Glutamatergic neuron (in vitro differentiated cells): ENCODE data around the gene B3GALT6. TPM values are rescaled to one million over a fixed set of nuclear protein-coding genes. Genes with fewer than 3 reads are reported as not detected.

Experiments used
- DNase-seq: peaks from one replicate; pipeline ENCODE4 v3.0.0; 2022
- H3K27ac Mint-ChIP-seq: one replicate; pipeline ENCODE4 v1.8.0; 2020; ENCODE audit warnings: mild to moderate bottlenecking, mixed read lengths, inconsistent platforms; ENCODE audit not compliant: unreplicated experiment
- H3K27me3 Mint-ChIP-seq: one replicate; pipeline ENCODE4 v1.8.0; 2020; ENCODE audit warnings: mild to moderate bottlenecking, moderate library complexity, mixed read lengths, inconsistent platforms; ENCODE audit not compliant: unreplicated experiment
- H3K36me3 Mint-ChIP-seq: one replicate; pipeline ENCODE4 v1.8.0; 2020; ENCODE audit warnings: mild to moderate bottlenecking, mixed read lengths, inconsistent platforms; ENCODE audit not compliant: unreplicated experiment
- H3K4me1 Mint-ChIP-seq: one replicate; pipeline ENCODE4 v1.8.0; 2020; ENCODE audit warnings: mild to moderate bottlenecking, low read depth, mixed read lengths, inconsistent platforms; ENCODE audit not compliant: unreplicated experiment
- H3K4me3 Mint-ChIP-seq: one replicate; pipeline ENCODE4 v1.8.0; 2020; ENCODE audit warnings: mild to moderate bottlenecking, mixed read lengths, inconsistent platforms; ENCODE audit not compliant: unreplicated experiment
- H3K9me3 Mint-ChIP-seq: one replicate; pipeline ENCODE4 v1.8.0; 2020; ENCODE audit warnings: mild to moderate bottlenecking, moderate library complexity, mixed read lengths, inconsistent platforms; ENCODE audit not compliant: unreplicated experiment
- total RNA-seq: library from RNA; stranded (reverse); fragmentation: NEBNext Ultra II Directional; extraction: Animal tissue kit (Norgen Biotek cat#: 25700); gene quantifications from one replicate; pipeline ENCODE4 v1.2.1, GENCODE V29; 2021; ENCODE audit not compliant: unreplicated experiment
- TF ChIP-seq, protein P1 (sequence below): fragments of 200-600 bp; sonication (generic); IDR thresholded peaks from one replicate; pipeline ENCODE4 v1.5.0; 2021; ENCODE audit not compliant: partially characterized antibody, unreplicated experiment

The B3GALT6 gene
- total RNA-seq, 1 donor from 2014 or later: 30.0 TPM

DNA sequence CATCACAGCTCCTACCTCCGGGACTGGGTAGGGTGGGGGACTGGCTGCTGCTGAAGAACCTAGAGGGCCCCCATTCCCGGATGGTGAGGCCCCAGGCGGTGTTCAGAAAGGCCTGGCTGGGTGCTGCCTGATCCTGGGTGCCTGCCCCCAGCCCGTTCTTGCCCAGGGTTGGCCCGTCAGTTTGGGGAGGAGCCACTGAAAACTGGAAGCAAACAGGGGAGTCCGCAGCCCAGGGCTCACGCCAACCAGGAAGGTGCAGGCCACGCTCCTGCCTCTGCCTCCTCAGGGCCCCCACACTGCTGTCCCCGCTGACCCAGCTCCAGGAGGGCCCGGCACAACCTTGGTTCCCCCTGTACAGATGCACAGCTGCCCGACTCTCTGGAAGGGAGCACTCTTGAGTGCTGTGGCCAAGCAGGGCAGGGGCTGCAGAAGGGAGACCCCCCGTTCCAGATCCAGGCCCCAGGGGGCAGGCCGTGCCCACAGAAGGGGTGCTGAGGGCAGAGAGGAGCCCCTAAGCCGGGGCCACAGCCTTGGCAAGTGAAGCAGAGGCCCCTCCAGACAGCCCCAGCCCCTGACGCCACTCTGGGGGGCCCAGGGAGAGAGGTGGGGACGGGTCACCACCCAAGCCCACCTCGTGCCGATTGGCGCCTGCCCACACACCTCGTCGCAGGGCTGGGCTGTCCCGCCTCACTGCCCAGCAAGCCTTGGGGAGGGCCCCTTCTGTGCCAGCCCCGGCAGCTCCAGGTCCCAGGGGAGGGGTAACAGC lies 9.0 kb downstream of the B3GALT6 start:
- H3K27ac Mint-ChIP-seq: no peak overlapping the region
- H3K36me3 Mint-ChIP-seq: no peaks in the 10 kb centered on the region
- no peak for DNase-seq
- H3K27me3 Mint-ChIP-seq: peaks cover 2% of the 10 kb centered on the region
- H3K9me3 Mint-ChIP-seq: no peaks in the 10 kb centered on the region
- H3K4me3 Mint-ChIP-seq: no peak overlapping the region
- peaks cover 2% of the 10 kb centered on the region for H3K4me1 Mint-ChIP-seq
- TF ChIP-seq, protein P1, sequence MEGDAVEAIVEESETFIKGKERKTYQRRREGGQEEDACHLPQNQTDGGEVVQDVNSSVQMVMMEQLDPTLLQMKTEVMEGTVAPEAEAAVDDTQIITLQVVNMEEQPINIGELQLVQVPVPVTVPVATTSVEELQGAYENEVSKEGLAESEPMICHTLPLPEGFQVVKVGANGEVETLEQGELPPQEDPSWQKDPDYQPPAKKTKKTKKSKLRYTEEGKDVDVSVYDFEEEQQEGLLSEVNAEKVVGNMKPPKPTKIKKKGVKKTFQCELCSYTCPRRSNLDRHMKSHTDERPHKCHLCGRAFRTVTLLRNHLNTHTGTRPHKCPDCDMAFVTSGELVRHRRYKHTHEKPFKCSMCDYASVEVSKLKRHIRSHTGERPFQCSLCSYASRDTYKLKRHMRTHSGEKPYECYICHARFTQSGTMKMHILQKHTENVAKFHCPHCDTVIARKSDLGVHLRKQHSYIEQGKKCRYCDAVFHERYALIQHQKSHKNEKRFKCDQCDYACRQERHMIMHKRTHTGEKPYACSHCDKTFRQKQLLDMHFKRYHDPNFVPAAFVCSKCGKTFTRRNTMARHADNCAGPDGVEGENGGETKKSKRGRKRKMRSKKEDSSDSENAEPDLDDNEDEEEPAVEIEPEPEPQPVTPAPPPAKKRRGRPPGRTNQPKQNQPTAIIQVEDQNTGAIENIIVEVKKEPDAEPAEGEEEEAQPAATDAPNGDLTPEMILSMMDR: no peak

DNA sequence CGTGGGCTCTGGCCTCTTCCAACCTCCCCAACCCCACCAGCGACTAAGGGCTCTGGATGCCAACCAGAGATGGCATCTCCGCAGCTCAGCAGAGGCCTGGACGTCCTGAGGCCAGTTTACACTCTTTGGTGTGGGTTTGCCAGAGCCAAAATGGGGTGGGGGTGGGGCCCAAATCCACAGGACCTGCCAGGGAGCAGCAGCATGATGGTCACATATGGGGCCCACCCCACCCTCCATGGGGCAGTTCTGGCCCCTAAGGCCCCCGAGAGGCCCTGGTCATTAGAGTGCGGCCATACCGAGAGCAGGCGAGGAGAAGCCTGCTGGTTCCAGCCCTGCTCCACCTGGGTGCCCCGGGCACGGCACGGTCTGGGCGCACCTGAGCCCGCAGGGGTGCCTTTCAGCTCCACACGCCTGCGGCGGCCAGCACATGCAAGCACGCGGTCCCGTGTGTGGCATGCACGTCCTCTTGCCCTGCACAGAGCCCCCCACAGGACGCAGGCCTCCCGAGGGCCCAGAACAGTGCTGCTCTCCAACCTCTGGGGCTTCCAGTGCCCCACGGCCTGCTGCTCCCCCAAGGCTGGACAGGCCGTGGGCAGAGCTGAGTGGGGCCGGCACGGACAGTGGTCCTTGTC lies 9.7 kb downstream of the B3GALT6 start:
- Mint-ChIP-seq H3K4me3 (no peak overlapping the region), H3K4me1 (peaks cover 2% of the 10 kb centered on the region), H3K27me3 (peaks cover 2% of the 10 kb centered on the region), H3K27ac (no peak overlapping the region), H3K36me3 (no peaks in the 10 kb centered on the region), H3K9me3 (no peaks in the 10 kb centered on the region)
- no peak for DNase-seq
- TF ChIP-seq, protein P1: no peak

DNA sequence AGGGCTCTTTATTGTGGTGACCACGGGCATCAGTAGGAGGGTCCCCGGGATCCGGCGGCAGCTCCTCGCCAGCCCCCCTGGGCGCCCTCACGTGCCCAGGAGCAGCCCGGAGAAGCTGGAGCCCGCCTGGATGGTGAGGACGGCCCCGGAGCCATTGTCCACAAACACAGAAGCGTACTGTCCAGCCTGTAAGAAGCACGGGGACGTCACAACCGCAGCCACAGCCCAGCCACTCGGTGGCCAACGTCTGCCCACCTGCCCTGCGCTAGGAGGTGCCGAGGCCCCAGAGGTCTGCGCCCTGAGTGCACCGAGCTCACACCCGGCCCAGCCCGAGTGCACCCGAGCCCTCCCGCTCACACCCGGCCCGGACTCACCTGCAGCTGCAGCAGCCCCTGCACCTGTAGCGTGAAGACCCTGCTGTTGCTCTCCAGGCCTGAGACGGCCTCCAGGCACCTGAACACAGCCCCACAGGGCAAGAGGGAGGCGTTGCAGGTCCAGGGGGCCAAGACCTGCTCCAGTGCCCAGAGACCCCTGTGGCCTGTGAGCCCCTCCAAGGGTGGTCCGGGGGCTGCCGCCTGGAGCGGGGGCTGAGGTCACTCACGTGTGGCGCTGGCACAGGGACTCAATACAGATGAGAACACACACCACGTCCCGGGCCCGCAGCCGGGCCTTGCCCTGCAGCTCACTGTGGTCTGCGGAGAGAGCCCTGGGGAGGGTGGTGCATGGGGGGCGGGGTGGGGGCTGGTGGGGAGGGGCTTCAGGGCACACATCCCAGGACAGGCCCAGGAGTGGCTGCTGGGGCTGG lies 10.6 kb downstream of the B3GALT6 start:
- TF ChIP-seq, protein P1: no peak
- no peak for DNase-seq
- Mint-ChIP-seq H3K36me3 (no peaks in the 10 kb centered on the region), H3K4me3 (no peak overlapping the region), H3K27ac (no peak overlapping the region), H3K27me3 (no peaks in the 10 kb centered on the region), H3K4me1 (no peaks in the 10 kb centered on the region), H3K9me3 (no peaks in the 10 kb centered on the region)

DNA sequence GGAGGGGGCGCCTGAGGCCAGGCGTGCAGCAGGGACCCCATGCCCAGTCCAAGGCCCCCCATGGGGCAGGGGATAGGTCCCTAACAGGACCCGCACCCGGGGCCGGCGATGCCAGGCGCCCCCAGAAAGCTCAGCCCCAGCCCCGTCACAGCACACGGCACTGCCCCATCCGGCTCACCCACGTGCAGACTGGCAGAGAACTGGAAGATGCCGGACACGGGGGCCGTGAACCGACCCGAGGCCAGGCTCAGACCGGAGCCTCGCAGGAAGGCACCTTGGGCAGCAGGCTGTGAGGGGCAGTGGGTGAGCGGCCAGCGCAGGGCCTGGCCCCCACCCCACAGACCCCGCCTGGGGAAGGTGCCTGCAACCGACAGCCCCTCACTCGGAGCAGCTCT lies 11.2 kb downstream of the B3GALT6 start:
- no peak overlapping the region for H3K27ac Mint-ChIP-seq
- no peaks in the 10 kb centered on the region for H3K27me3 Mint-ChIP-seq
- H3K36me3 Mint-ChIP-seq: no peaks in the 10 kb centered on the region
- DNase-seq: no peak
- H3K4me1 Mint-ChIP-seq: no peaks in the 10 kb centered on the region
- H3K4me3 Mint-ChIP-seq: no peak overlapping the region
- TF ChIP-seq, protein P1: no peak
- no peaks in the 10 kb centered on the region for H3K9me3 Mint-ChIP-seq
